HG02973 (cell line): ENCODE data around the gene CBX8.
"Not testable (repeated sequence)": the region's sequence is repeated elsewhere in the genome, so short reads cannot be mapped to it uniquely, and the experiment has no call there.

ENCODE experiments used
- ATAC-seq: cut with Tn5 transposase; IDR thresholded peaks from one replicate; pipeline ENCODE4 v1.9.1; 2021; ENCODE audit warnings: moderate library complexity; ENCODE audit not compliant: unreplicated experiment

The CBX8 gene

DNA sequence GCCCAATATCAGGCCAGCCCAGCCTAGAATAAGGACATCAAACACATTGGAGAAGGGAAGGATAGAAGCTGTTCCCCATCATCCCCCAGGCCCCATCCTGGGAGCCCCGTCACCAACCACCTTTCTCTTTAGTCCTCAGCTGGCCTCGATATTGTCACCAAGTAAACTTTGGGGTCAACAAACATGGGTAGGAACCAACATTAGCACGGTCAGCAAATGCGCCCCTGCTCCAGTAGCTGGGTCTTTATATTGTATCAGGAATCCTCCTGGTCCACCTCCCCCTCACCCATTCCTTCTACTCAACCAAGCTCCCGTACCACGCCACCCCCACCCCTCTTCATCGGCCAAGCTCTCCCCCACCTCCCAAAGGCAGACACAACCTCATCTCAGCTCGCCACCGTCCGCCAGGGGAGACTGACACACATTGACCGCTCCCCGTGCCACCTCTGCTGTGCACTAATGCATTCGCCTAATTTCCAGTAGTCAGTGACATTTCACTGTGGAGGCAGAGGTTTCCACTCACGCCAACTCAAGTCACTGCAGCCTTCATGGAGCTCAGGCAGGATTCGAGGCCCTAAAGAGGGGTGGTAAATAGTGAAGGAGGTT is 39.6 kb downstream of the CBX8 start:
- no peak for ATAC-seq

GRCh38 chr17:79755591-79755990 is 41.3 kb downstream of the CBX8 start:
- no peak for ATAC-seq

DNA sequence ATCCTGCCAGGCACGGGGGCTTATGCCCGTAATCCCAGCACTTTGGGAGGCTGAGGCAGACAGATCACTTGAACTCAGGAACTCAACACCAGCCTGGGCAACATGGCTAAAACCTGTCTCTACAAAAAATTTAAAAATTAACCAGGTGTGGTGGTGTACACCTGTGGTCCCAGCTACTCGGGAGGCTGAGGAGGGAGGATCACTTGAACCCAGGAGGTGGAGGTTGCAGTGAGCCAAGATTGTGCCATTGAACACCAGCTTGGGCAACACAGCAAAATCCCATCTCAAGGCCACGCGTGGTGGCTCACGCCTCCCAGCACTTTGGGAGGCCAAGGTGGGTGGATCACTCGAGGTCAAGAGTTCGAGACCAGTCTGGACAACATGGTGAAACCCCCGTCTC is 42.0 kb downstream of the CBX8 start:
- not testable (repeated sequence) for ATAC-seq

GRCh38 chr17:79754370-79754769 is 42.5 kb downstream of the CBX8 start:
- ATAC-seq = no peak

GRCh38 chr17:79752175-79752574 is 44.7 kb downstream of the CBX8 start:
- ATAC-seq = no peak

GRCh38 chr17:79750650-79751545 is 46.0 kb downstream of the CBX8 start:
- no peak for ATAC-seq

GRCh38 chr17:79749958-79750357 is 46.9 kb downstream of the CBX8 start:
- ATAC-seq = no peak

GRCh38 chr17:79749156-79749815 is 47.6 kb downstream of the CBX8 start:
- no peak for ATAC-seq

- ATAC-seq = no peak
Observed at GRCh38 chr17:79748295-79749099, 48.4 kb downstream of the CBX8 start.

GRCh38 chr17:79747508-79748294 is 49.2 kb downstream of the CBX8 start:
- no peak for ATAC-seq

DNA sequence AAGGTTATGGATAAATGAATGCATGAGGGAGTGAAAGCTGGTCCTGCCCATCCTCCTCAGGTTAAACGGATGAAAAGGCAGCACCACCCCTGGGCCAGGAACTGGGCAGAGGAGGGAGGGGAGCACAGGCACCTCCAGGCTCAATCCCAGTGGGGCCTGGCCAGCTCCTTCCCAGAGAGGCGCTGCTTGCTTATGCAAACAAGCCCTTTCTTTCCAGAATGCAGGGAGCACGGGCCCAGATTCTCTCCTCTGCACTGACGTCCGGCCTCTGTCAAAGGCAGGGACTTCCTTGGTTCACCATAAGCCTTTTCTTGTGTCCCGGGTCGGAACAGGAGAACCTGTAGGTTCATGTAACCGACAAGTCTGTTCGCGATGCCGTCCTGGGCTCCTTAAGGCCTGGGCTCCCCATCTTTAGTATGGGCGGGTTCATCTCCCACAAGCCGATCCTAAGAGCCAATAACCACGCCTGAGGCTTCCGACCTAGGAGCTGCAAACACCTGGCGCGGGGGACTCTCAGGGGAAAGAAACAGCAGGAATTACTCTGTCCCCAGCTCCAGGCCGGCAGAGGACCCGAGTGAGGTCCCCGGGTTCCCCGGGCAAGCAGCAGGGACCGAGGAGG is 49.9 kb downstream of the CBX8 start:
- ATAC-seq = no peak

GRCh38 chr17:79745641-79746105 is 51.2 kb downstream of the CBX8 start:
- ATAC-seq = no peak

DNA sequence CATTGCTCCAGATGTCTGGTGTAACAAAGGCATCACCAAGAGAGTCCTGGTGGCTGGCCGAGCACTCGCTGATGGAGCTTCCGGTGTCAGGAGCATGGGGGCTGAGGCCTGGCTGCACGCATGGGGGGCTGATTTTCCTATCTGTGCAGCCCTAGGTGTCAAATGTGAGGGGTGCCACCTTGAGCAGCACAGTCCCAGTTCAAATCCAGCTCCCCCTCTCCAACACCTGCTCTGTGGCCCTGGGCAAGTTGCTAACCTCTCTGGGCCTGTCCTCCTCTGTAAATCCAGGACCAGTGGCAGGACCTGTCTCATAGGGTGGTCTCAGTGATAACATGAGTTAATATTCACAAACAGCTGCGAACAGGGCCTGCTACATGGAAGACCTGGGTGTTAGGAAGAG is 53.3 kb downstream of the CBX8 start:
- no peak for ATAC-seq

DNA sequence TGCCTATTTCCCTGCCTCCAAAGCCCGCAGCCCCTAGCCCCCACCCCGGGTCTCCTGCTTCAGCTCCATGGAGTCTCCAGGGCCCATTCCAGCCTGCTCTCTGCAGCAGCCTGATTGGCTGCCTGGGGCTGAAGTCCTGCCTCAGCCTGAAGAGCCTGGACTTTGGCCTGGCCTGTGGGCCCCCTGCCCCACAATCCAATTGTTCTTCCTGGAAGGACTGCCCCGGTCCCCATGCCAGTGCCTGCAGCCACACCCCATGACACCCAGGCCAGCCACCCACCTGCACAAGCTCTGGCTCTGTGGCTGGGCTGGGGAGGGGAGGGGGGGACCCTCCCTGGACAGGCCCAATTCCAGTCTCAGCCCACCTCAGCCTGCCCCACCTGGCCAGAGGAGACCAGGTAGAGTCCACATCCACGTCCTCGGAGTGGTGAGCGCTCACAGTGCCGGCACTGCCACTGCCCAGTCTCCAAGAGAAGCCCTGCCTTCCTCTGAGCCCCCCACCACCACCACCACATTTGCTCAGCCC is 53.9 kb downstream of the CBX8 start:
- ATAC-seq = no peak

- no peak for ATAC-seq
Observed at GRCh38 chr17:79742589-79742918, 54.3 kb downstream of the CBX8 start.
